ENCODE results near the gene TPSAB1. TPM values are rescaled to one million over a fixed set of nuclear protein-coding genes. Genes with fewer than 3 reads are reported as not detected.

TPSAB1 gene
- total RNA-seq, 1 experiment from 2014 or later: not detected

GRCh38 chr16:1221628-1222552 lies 18.6 kb upstream of the TPSAB1 start:
- Histone ChIP-seq H3K4me3 (ENCODE audit: low read depth in 2 of 2, low read length in 2 of 2) (no peak overlapping the region), H3K36me3 (ENCODE audit: control insufficient read depth, insufficient read depth, low read length) (no peaks in the 10 kb centered on the region), H3K27me3 (ENCODE audit: control insufficient read depth, insufficient read depth, low read length) (no peaks in the 10 kb centered on the region), H3K9me3 (ENCODE audit: control insufficient read depth, insufficient read depth, low read depth, low read length) (no peaks in the 10 kb centered on the region), H3K27ac (ENCODE audit: low read length) (no peak overlapping the region), H3K4me1 (ENCODE audit: control insufficient read depth, insufficient read depth, low read length) (peaks cover 12% of the 10 kb centered on the region)
- TF ChIP-seq CTCF (IDR thresholded peaks at IDR 0.05): no peak
- no peak for TF ChIP-seq POLR2AphosphoS5 (IDR thresholded peaks at IDR 0.05; ENCODE audit: low read depth, low read length)
- TF ChIP-seq REST (IDR thresholded peaks at IDR 0.05; ENCODE audit: insufficient read depth in 1 of 2, low read depth in 2 of 2, low read length in 1 of 2): no peak
- no peak for TF ChIP-seq TCF7L2 (IDR thresholded peaks at IDR 0.05; ENCODE audit: low read depth, low read length)
- TF ChIP-seq SIN3A (IDR thresholded peaks at IDR 0.05; ENCODE audit: borderline replicate concordance, insufficient read depth, low read depth, low read length): no peak
- ATAC-seq (no peak), DNase-seq (ENCODE audit: low read depth, low spot score) (no peak)
- ChIA-PET CTCF (no interaction called here), POLR2A (no interaction called here)
- no TSS peak for BruUV-seq (replicated peaks)
- in situ Hi-C loops (cut with HindIII; ENCODE audit: low pct_unique_long_range_greater_than_20kb, low sequenced_read_pairs): no loop called here
- intact Hi-C loops (cut with micrococcal nuclease; ENCODE audit: unreplicated experiment): no loop called here

GRCh38 chr16:1222553-1223354 lies 17.8 kb upstream of the TPSAB1 start:
- DNase-seq (ENCODE audit: low read depth, low spot score): no peak
- Histone ChIP-seq H3K9me3 (ENCODE audit: control insufficient read depth, insufficient read depth, low read depth, low read length) (no peaks in the 10 kb centered on the region), H3K36me3 (ENCODE audit: control insufficient read depth, insufficient read depth, low read length) (no peaks in the 10 kb centered on the region), H3K4me1 (ENCODE audit: control insufficient read depth, insufficient read depth, low read length) (peaks cover 12% of the 10 kb centered on the region), H3K27ac (ENCODE audit: low read length) (no peak overlapping the region), H3K27me3 (ENCODE audit: control insufficient read depth, insufficient read depth, low read length) (no peaks in the 10 kb centered on the region), H3K4me3 (ENCODE audit: low read depth in 2 of 2, low read length in 2 of 2) (no peak overlapping the region)
- no peak for ATAC-seq
- no TSS peak for BruUV-seq (replicated peaks)
- intact Hi-C loops (cut with micrococcal nuclease; ENCODE audit: unreplicated experiment): no loop called here
- ChIA-PET CTCF (interaction anchor here (0.6 kb wide), 1 partner anchor 49 kb away, joined by 3 read pairs; no protein-coding TSS in a partner anchor), POLR2A (no interaction called here)
- no peak for TF ChIP-seq CTCF (IDR thresholded peaks at IDR 0.05)
- no peak for TF ChIP-seq POLR2AphosphoS5 (IDR thresholded peaks at IDR 0.05; ENCODE audit: low read depth, low read length)
- TF ChIP-seq SIN3A (IDR thresholded peaks at IDR 0.05; ENCODE audit: borderline replicate concordance, insufficient read depth, low read depth, low read length): no peak
- no peak for TF ChIP-seq TCF7L2 (IDR thresholded peaks at IDR 0.05; ENCODE audit: low read depth, low read length)
- TF ChIP-seq REST (IDR thresholded peaks at IDR 0.05; ENCODE audit: insufficient read depth in 1 of 2, low read depth in 2 of 2, low read length in 1 of 2): no peak
- in situ Hi-C loops (cut with HindIII; ENCODE audit: low pct_unique_long_range_greater_than_20kb, low sequenced_read_pairs): no loop called here
